Loucy (cell line): ENCODE results near the gene USP15.
"Not testable (repeated sequence)": the region's sequence is repeated elsewhere in the genome, so short reads cannot be mapped to it uniquely, and the experiment has no call there.

Source experiments
- H2AFZ ChIP-seq: fragments of 200-600 bp; sonication (generic); 2 replicates; pipeline ENCODE4 v1.6.0; 2016; ENCODE audit warnings: antibody characterized with exemption, mild to moderate bottlenecking, low read length, moderate library complexity
- H3F3A ChIP-seq: fragments of 200-600 bp; 2 replicates; pipeline ENCODE4 v1.6.0; 2016; ENCODE audit warnings: antibody characterized with exemption, low read depth, mild to moderate bottlenecking
- H3K27me3 ChIP-seq: fragments of 200-600 bp; sonication (generic); 2 replicates; pipeline ENCODE4 v1.6.1; 2014; ENCODE audit warnings: low read length, mild to moderate bottlenecking; ENCODE audit not compliant: insufficient read depth, poor library complexity, severe bottlenecking
- H3K36me3 ChIP-seq: fragments of 200-600 bp; sonication (generic); 2 replicates; pipeline ENCODE4 v1.6.1; 2016; ENCODE audit warnings: low read length; ENCODE audit not compliant: insufficient read depth
- H3K4me1 ChIP-seq: fragments of 200-600 bp; sonication (generic); 2 replicates; pipeline ENCODE4 v1.5.1; 2014; ENCODE audit warnings: low read length, mild to moderate bottlenecking; ENCODE audit not compliant: insufficient read depth, poor library complexity, severe bottlenecking
- H3K4me2 ChIP-seq: fragments of 200-600 bp; sonication (generic); 2 replicates; pipeline ENCODE4 v1.6.0; 2014; ENCODE audit warnings: antibody characterized with exemption, low read length, low read depth, mild to moderate bottlenecking; ENCODE audit not compliant: poor library complexity, severe bottlenecking
- H3K4me3 ChIP-seq: fragments of 200-600 bp; sonication (generic); 2 replicates; pipeline ENCODE4 v1.5.1; 2014; ENCODE audit warnings: low read length, mild to moderate bottlenecking, mixed read lengths; ENCODE audit not compliant: poor library complexity, severe bottlenecking
- H3K79me2 ChIP-seq: fragments of 200-600 bp; sonication (generic); 2 replicates; pipeline ENCODE4 v1.6.1; 2014; ENCODE audit warnings: low read length; ENCODE audit not compliant: insufficient read depth
- H3K9ac ChIP-seq: fragments of 200-600 bp; sonication (generic); 2 replicates; pipeline ENCODE4 v1.6.0; 2014; ENCODE audit warnings: mild to moderate bottlenecking, low read depth, low read length, moderate library complexity; ENCODE audit not compliant: poor library complexity, severe bottlenecking
- H3K9me2 ChIP-seq: fragments of 200-600 bp; sonication (generic); replicated peaks from 2 replicates; pipeline ENCODE4 v1.6.1; 2016; ENCODE audit warnings: low read depth, low read length, mixed read lengths
- H3K9me3 ChIP-seq: fragments of 200-600 bp; sonication (generic); 2 replicates; pipeline ENCODE4 v1.6.1; 2014; ENCODE audit warnings: mild to moderate bottlenecking, antibody characterized with exemption, low read length, low read depth; ENCODE audit not compliant: insufficient read depth
- H4K20me1 ChIP-seq: fragments of 200-600 bp; sonication (generic); 2 replicates; pipeline ENCODE4 v1.6.0; 2014; ENCODE audit warnings: antibody characterized with exemption, low read length, mild to moderate bottlenecking; ENCODE audit not compliant: insufficient read depth, poor library complexity, severe bottlenecking
- EZH2phosphoT487 ChIP-seq: fragments of 200-600 bp; IDR thresholded peaks from 2 replicates; pipeline ENCODE4 v1.6.1; 2018; ENCODE audit warnings: antibody characterized with exemption, mild to moderate bottlenecking, moderate library complexity, borderline replicate concordance
- TF ChIP-seq, protein P1 (sequence below): fragments of 200-600 bp; sonication (generic); conservative IDR thresholded peaks from 2 replicates; pipeline ENCODE4 v1.5.1; 2014; ENCODE audit warnings: mild to moderate bottlenecking, antibody characterized with exemption, low read length

Gene USP15

DNA sequence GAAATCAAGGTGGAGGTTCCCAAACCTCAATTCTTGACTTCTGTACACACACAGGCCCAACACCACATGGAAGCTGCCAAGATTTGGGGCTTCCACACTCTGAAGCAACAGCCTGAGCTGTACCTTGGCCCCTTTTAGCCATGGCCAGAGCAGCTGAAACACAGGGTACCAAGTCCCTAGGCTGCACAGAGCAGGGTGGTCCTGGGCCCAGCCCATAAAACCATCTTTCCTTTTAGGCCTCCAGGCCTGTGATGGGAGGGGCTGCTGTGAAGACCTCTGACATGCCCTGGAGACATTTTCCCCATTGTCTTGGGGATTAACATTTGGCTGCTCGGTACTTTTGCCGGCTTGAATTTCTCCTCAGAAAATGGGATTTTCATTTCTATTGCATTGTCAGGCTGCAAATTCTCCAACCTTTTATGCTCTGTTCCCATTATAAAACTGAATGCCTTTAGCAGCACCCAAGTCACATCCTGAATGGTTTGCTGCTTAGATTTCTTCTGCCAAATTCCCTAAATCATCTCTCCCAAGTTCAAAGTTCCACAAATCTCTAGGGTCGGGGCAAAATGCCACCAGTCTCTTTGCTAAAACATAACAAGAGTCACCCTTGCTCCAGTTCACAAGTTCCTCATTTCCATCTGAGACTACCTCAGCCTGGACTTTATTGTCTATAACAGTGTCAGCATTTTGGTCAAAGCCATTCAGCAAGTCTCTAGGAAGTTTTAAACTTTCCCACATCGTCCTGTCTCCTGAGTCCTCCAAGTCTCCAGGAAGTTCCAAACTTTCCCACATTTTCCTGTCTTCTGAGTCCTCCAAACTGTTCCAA lies 84.7 kb downstream of the USP15 start:
- not testable (repeated sequence) for H3K4me2 ChIP-seq, H3K9me2 ChIP-seq, H3K9ac ChIP-seq, H4K20me1 ChIP-seq, H3K4me1 ChIP-seq, H3F3A ChIP-seq, H2AFZ ChIP-seq, H3K4me3 ChIP-seq, H3K9me3 ChIP-seq, H3K27me3 ChIP-seq
- Histone ChIP-seq H3K79me2 (peaks cover 27% of the 10 kb centered on the region), H3K36me3 (peaks cover 42% of the 10 kb centered on the region)

DNA sequence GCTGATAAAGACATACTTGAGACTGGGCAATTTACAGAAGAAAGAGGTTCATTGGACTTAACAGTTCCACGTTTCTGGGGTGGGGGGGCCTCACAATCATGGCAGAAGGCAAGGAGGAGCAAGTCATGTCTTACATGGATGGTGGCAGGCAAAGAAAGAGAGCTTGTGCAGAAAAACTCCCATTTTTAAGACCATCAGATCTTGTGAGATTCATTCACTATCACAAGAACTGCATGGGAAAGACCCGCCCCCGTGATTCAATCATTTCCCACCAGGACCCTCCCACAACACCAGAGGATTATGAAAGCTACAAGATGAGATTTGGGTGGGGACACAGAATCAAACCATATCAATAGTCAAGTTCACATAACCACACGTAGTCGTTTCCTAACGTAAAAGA lies 85.5 kb downstream of the USP15 start:
- no peaks in the 10 kb centered on the region for H3K27me3 ChIP-seq
- H3K9me3 ChIP-seq: peaks cover 3% of the 10 kb centered on the region; the same call in 1 of the 2 replicates
- H3F3A ChIP-seq: no peaks in the 10 kb centered on the region
- no peak overlapping the region for H3K4me2 ChIP-seq
- H3K9ac ChIP-seq: no peak overlapping the region
- H2AFZ ChIP-seq: no peak overlapping the region
- H3K79me2 ChIP-seq: peaks cover 21% of the 10 kb centered on the region
- no peaks in the 10 kb centered on the region for H4K20me1 ChIP-seq
- TF ChIP-seq, protein P1, sequence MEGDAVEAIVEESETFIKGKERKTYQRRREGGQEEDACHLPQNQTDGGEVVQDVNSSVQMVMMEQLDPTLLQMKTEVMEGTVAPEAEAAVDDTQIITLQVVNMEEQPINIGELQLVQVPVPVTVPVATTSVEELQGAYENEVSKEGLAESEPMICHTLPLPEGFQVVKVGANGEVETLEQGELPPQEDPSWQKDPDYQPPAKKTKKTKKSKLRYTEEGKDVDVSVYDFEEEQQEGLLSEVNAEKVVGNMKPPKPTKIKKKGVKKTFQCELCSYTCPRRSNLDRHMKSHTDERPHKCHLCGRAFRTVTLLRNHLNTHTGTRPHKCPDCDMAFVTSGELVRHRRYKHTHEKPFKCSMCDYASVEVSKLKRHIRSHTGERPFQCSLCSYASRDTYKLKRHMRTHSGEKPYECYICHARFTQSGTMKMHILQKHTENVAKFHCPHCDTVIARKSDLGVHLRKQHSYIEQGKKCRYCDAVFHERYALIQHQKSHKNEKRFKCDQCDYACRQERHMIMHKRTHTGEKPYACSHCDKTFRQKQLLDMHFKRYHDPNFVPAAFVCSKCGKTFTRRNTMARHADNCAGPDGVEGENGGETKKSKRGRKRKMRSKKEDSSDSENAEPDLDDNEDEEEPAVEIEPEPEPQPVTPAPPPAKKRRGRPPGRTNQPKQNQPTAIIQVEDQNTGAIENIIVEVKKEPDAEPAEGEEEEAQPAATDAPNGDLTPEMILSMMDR: no peak
- TF ChIP-seq EZH2phosphoT487: no peak
- peaks cover 48% of the 10 kb centered on the region for H3K36me3 ChIP-seq
- no peaks in the 10 kb centered on the region for H3K4me1 ChIP-seq
- H3K4me3 ChIP-seq: no peak overlapping the region
- H3K9me2 ChIP-seq: no peaks in the 10 kb centered on the region

DNA sequence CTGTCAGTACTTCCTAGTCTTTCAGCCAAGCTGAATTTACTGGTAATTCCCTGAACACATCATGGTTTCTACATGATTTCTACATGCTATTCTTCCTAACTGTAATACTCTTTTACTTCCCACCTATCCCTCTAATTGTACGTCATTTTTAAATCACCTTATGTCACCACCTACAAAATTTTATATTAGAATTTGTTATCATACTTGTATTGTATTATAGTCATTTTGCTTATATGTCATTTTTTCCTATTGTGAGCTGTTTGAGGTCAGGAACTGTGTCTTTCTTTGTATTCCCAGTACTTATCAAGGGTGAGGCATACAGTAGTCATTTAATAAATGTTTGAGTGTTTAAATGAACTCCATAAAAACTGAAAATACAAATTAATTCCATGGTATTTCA lies 86.6 kb downstream of the USP15 start:
- Histone ChIP-seq H3K4me3 (no peak overlapping the region), H3K9me2 (no peaks in the 10 kb centered on the region), H3K9ac (no peak overlapping the region), H2AFZ (no peak overlapping the region), H3K79me2 (peaks cover 13% of the 10 kb centered on the region; the same call in 1 of the 2 replicates), H3K27me3 (no peaks in the 10 kb centered on the region), H4K20me1 (no peaks in the 10 kb centered on the region), H3F3A (no peaks in the 10 kb centered on the region), H3K36me3 (peaks cover 54% of the 10 kb centered on the region), H3K9me3 (peaks cover 3% of the 10 kb centered on the region; the same call in 1 of the 2 replicates), H3K4me2 (no peak overlapping the region), H3K4me1 (no peaks in the 10 kb centered on the region)
- TF ChIP-seq, protein P1: no peak
- TF ChIP-seq EZH2phosphoT487: no peak
